ENCODE results near the gene PUM2. TPM values are rescaled to one million over a fixed set of nuclear protein-coding genes. Genes with fewer than 3 reads are reported as not detected.

Gene PUM2
- polyA plus RNA-seq, 1 donor (not counting 4 experiments of a cell fraction or from before 2014, with no cell fraction given): 47.5 TPM

- Histone ChIP-seq H3K4me3 (ENCODE audit: control insufficient read depth in 2 of 3, extremely low read depth in 1 of 3, insufficient read depth in 2 of 3, low read depth in 1 of 3, low read length in 3 of 3) (no peak overlapping the region), H4K20me1 (ENCODE audit: control insufficient read depth, extremely low read depth, insufficient read depth, low read length) (peaks cover 21% of the 10 kb centered on the region), H3K27me3 (ENCODE audit: control insufficient read depth, extremely low read depth, insufficient read depth, low read length) (no peaks in the 10 kb centered on the region), H3K27ac (ENCODE audit: control insufficient read depth, insufficient read depth, low read length) (no peak overlapping the region), H3K4me1 (ENCODE audit: control insufficient read depth, extremely low read depth, insufficient read depth, low read length) (peaks cover 29% of the 10 kb centered on the region), H3K9ac (ENCODE audit: control insufficient read depth, extremely low read depth, insufficient read depth, low read length) (no peak overlapping the region), H3K9me3 (ENCODE audit: control insufficient read depth, low read depth, low read length) (no peaks in the 10 kb centered on the region), H3K4me2 (ENCODE audit: control insufficient read depth, extremely low read depth, insufficient read depth, low read depth, low read length) (no peak overlapping the region), H2AFZ (ENCODE audit: control insufficient read depth, low read length) (no peak overlapping the region), H3K36me3 (ENCODE audit: control insufficient read depth in 2 of 2, extremely low read depth in 1 of 2, insufficient read depth in 2 of 2, low read length in 2 of 2) (peaks cover 23 to 41% of the 10 kb centered on the region in 2 experiments), H3K9me1 (ENCODE audit: control insufficient read depth, extremely low read depth, insufficient read depth, low read length) (no peaks in the 10 kb centered on the region), H3K79me2 (ENCODE audit: control insufficient read depth, insufficient read depth, low read length) (no peaks in the 10 kb centered on the region)
- dilution Hi-C loops (cut with MboI; ENCODE audit: extremely low pct_ligation_motif_present, low sequenced_read_pairs): no loop called here
- no peak for DNase-seq (ENCODE audit: low read depth, low spot score)
- no peak for FAIRE-seq
- TF ChIP-seq CTCF (optimal IDR thresholded peaks at IDR 0.05 in 1 of 3, IDR thresholded peaks at IDR 0.05 in 1 of 3, conservative IDR thresholded peaks at IDR 0.05 in 1 of 3; ENCODE audit: extremely low read depth in 1 of 3, insufficient read depth in 2 of 3, low read length in 3 of 3) (no peak), EZH2 (IDR thresholded peaks at IDR 0.05; ENCODE audit: low read length) (no peak)
Measured at GRCh38 chr2:20199633-20200270, 150.9 kb downstream of the PUM2 start.

GRCh38 chr2:20198796-20199632 lies 151.6 kb downstream of the PUM2 start:
- H3K4me3 ChIP-seq (ENCODE audit: control insufficient read depth in 2 of 3, extremely low read depth in 1 of 3, insufficient read depth in 2 of 3, low read depth in 1 of 3, low read length in 3 of 3): no peak overlapping the region
- H3K9ac ChIP-seq (ENCODE audit: control insufficient read depth, extremely low read depth, insufficient read depth, low read length): no peak overlapping the region
- H3K4me2 ChIP-seq (ENCODE audit: control insufficient read depth, extremely low read depth, insufficient read depth, low read depth, low read length): no peak overlapping the region
- H3K9me3 ChIP-seq (ENCODE audit: control insufficient read depth, low read depth, low read length): no peaks in the 10 kb centered on the region
- DNase-seq (ENCODE audit: low read depth, low spot score) (no peak), FAIRE-seq (peak; percentile 65)
- H2AFZ ChIP-seq (ENCODE audit: control insufficient read depth, low read length): no peak overlapping the region
- no peaks in the 10 kb centered on the region for H3K79me2 ChIP-seq (ENCODE audit: control insufficient read depth, insufficient read depth, low read length)
- H3K27me3 ChIP-seq (ENCODE audit: control insufficient read depth, extremely low read depth, insufficient read depth, low read length): no peaks in the 10 kb centered on the region
- H3K36me3 ChIP-seq (ENCODE audit: control insufficient read depth in 2 of 2, extremely low read depth in 1 of 2, insufficient read depth in 2 of 2, low read length in 2 of 2): peaks cover 18 to 36% of the 10 kb centered on the region in 2 experiments
- peaks cover 21% of the 10 kb centered on the region for H4K20me1 ChIP-seq (ENCODE audit: control insufficient read depth, extremely low read depth, insufficient read depth, low read length)
- H3K27ac ChIP-seq (ENCODE audit: control insufficient read depth, insufficient read depth, low read length): peak overlapping the region; percentile 20
- no peaks in the 10 kb centered on the region for H3K9me1 ChIP-seq (ENCODE audit: control insufficient read depth, extremely low read depth, insufficient read depth, low read length)
- peaks cover 29% of the 10 kb centered on the region for H3K4me1 ChIP-seq (ENCODE audit: control insufficient read depth, extremely low read depth, insufficient read depth, low read length)
- dilution Hi-C loops (cut with MboI; ENCODE audit: extremely low pct_ligation_motif_present, low sequenced_read_pairs): no loop called here
- TF ChIP-seq CTCF (optimal IDR thresholded peaks at IDR 0.05 in 1 of 3, IDR thresholded peaks at IDR 0.05 in 1 of 3, conservative IDR thresholded peaks at IDR 0.05 in 1 of 3; ENCODE audit: extremely low read depth in 1 of 3, insufficient read depth in 2 of 3, low read length in 3 of 3) (no peak), EZH2 (IDR thresholded peaks at IDR 0.05; ENCODE audit: low read length) (no peak)

Small RNA genes lying within 50 kb of the gene (small RNA-seq; reads per million reads assigned to genes)
- 0 reads per million in 3 experiments for gene RNU7-113P (ENCODE audit: insufficient read length in 3 of 3, low read depth in 3 of 3, low replicate concordance in 1 of 3)

Other genes starting within 250 kb of the PUM2 start
- gene SDC1, start 125.7 kb downstream of the PUM2 start, polyA plus RNA-seq: 696 to 1,073 TPM (median 1,057 TPM) in 3 replicates
- gene RHOB, start 96.2 kb upstream of the PUM2 start, polyA plus RNA-seq: 23.6 to 28.3 TPM (median 25.3 TPM) in 3 replicates